CD4-positive, CD25-positive, alpha-beta regulatory T cell (primary cell): ENCODE data around the gene JPH2. TPM values are rescaled to one million over a fixed set of nuclear protein-coding genes. Genes with fewer than 3 reads are reported as not detected.

ENCODE experiments used
- ATAC-seq, 2 donors: fragments of 150-1000 bp; cut with Tn5 transposase; one replicate each; pipeline ENCODE4 v1.10.0; 2021; ENCODE audit warnings: low read depth in 2 of 2, moderate number of reproducible peaks in 2 of 2, moderate library complexity in 1 of 2
- DNase-seq, 3 donors: peaks; one replicate each; pipeline versions ENCODE4 v3.0.0 to v3.0.0-alpha.2; 2012 to 2022; ENCODE audit warnings: mixed read lengths in 1 of 3
- H3K27ac ChIP-seq: one replicate; pipeline ENCODE4 v1.7.0; 2013; ENCODE audit warnings: mild to moderate bottlenecking, low read length; ENCODE audit not compliant: insufficient read depth, poor library complexity, severe bottlenecking
- H3K27me3 ChIP-seq: one replicate; pipeline ENCODE4 v1.7.0; 2013; ENCODE audit warnings: low read length; ENCODE audit not compliant: control insufficient read depth, insufficient read depth
- H3K36me3 ChIP-seq: one replicate; pipeline ENCODE4 v1.7.0; 2013; ENCODE audit warnings: mild to moderate bottlenecking, low read length, moderate library complexity; ENCODE audit not compliant: control insufficient read depth, insufficient read depth
- H3K4me1 ChIP-seq: 2 replicates; pipeline ENCODE4 v1.7.0; 2013; ENCODE audit warnings: mild to moderate bottlenecking, low read length; ENCODE audit not compliant: insufficient read depth, control insufficient read depth, poor library complexity, severe bottlenecking
- H3K4me3 ChIP-seq: one replicate; pipeline ENCODE4 v1.7.0; 2013; ENCODE audit warnings: low read depth, mild to moderate bottlenecking, low read length, moderate library complexity
- H3K9me3 ChIP-seq, 2 experiments: 1 replicate in 1 of 2; 2 replicates in 1 of 2; pipeline ENCODE4 v1.7.0; 2013; ENCODE audit warnings: low read length in 2 of 2, mild to moderate bottlenecking in 1 of 2, moderate library complexity in 1 of 2; ENCODE audit not compliant: control insufficient read depth in 2 of 2
- H3K27ac Mint-ChIP-seq, 3 donors: one replicate each; pipeline ENCODE4 v1.8.0; 2020 to 2022; ENCODE audit warnings: mild to moderate bottlenecking in 3 of 3, mixed read lengths in 3 of 3, moderate library complexity in 2 of 3
- H3K27me3 Mint-ChIP-seq: one replicate; pipeline ENCODE4 v1.8.0; 2022; ENCODE audit warnings: mild to moderate bottlenecking, mixed read lengths
- H3K36me3 Mint-ChIP-seq: one replicate; pipeline ENCODE4 v1.8.0; 2020; ENCODE audit warnings: mixed read lengths
- H3K4me1 Mint-ChIP-seq, 4 donors: one replicate each; pipeline ENCODE4 v1.8.0; 2020 to 2022; ENCODE audit warnings: mixed read lengths in 4 of 4, mild to moderate bottlenecking in 1 of 4
- H3K4me3 Mint-ChIP-seq, 4 donors: one replicate each; pipeline ENCODE4 v1.8.0; 2020 to 2022; ENCODE audit warnings: mild to moderate bottlenecking in 4 of 4, mixed read lengths in 4 of 4, moderate library complexity in 3 of 4
- H3K9me3 Mint-ChIP-seq, 7 donors: one replicate each; pipeline ENCODE4 v1.8.0; 2020 to 2022; ENCODE audit warnings: mixed read lengths in 7 of 7, mild to moderate bottlenecking in 3 of 7, moderate library complexity in 2 of 7
- polyA plus RNA-seq, 4 donors: library from polyadenylated mRNA; unstranded; fragments of 300-500 nt; fragmentation: Illumina TruSeq; gene quantifications; one replicate each; pipeline ENCODE4 v1.2.3, GENCODE V29; 2021
- total RNA-seq: library from RNA; stranded (reverse); gene quantifications from one replicate; pipeline ENCODE4 v1.2.3, GENCODE V29; 2022

The JPH2 gene
- total and polyA plus RNA-seq, 5 donors from 2014 or later: not detected

GRCh38 chr20:44210406-44211176 lies 23.6 kb upstream of the JPH2 start, which contains the start of gene OSER1:
Gene OSER1 (minus strand): TSS chr20:44210771. CDS start chr20:44206957, 3,814 bp downstream.
- Histone ChIP-seq H3K4me3 (peak within 1 kb of the TSS; percentile 96), H3K27ac (peak within 1 kb of the TSS; percentile 98), H3K36me3 (peaks cover 10% of the 10 kb centered on the region), H3K9me3 (no peaks in the 10 kb centered on the region), H3K27me3 (no peaks in the 10 kb centered on the region), H3K4me1 (peaks cover 44% of the 10 kb centered on the region)
- peak within 1 kb of the TSS; percentile 88 to 98 (median 94) for H3K4me3 Mint-ChIP-seq
- H3K36me3 Mint-ChIP-seq: peaks cover 11% of the 10 kb centered on the region
- no peaks in the 10 kb centered on the region for H3K9me3 Mint-ChIP-seq
- H3K27ac Mint-ChIP-seq: peak within 1 kb of the TSS; percentile 100
- H3K4me1 Mint-ChIP-seq: peaks cover 35 to 80% (median 57%) of the 10 kb centered on the region in 4 donors
- peak; percentile 88 to 90 for ATAC-seq
- DNase-seq: peak; percentile 97 to 98 (median 98)
- H3K27me3 Mint-ChIP-seq: peaks cover 5% of the 10 kb centered on the region

DNA sequence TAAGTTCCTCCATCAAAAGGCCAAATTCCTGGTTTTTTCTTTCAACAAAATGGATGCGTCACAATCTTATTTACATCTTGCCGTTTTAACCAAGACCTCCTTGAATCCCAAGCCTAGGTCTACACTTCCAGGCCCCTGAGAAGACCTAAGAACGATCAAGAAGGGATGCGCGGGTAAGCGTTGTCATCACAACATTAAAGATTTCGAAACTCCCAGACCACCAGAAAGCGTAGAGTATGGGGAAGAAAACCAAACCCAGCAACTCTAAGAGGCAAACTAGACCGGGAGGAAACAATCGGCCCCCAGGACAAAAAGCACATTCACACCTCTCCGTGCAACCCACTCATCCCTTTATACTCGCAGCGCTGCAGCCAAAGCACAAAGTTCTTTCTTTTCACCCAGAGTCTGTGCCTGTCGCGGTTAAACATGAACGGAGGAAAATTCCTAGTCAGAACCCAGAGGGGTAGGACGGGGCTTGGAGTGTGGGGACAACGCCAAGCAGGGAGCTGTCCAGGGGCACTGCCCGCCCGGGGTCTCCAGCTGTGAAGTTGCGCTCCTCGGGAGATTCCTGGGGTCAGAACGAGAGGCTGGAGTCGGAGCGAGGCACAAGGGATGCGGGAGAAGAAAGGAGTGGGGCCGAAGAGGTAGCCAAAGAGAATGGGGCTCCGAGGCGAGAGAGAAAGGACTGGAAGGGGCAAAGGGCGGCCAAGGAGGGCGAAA lies 22.9 kb upstream of the JPH2 start:
- H3K36me3 ChIP-seq: peaks cover 17% of the 10 kb centered on the region
- no peaks in the 10 kb centered on the region for H3K27me3 ChIP-seq
- no peaks in the 10 kb centered on the region for H3K27me3 Mint-ChIP-seq
- H3K36me3 Mint-ChIP-seq: peaks cover 9% of the 10 kb centered on the region
- H3K27ac Mint-ChIP-seq: peak overlapping the region; percentile 100
- ATAC-seq (no peak), DNase-seq (peak in 1 of 3 donors; percentile 22)
- peak overlapping the region; percentile 88 to 98 (median 94) for H3K4me3 Mint-ChIP-seq
- H3K9me3 Mint-ChIP-seq: no peaks in the 10 kb centered on the region
- peak overlapping the region; percentile 98 for H3K27ac ChIP-seq
- H3K9me3 ChIP-seq: no peaks in the 10 kb centered on the region
- H3K4me3 ChIP-seq: peak overlapping the region; percentile 92
- peaks cover 44% of the 10 kb centered on the region for H3K4me1 ChIP-seq
- H3K4me1 Mint-ChIP-seq: peaks cover 29 to 78% (median 53%) of the 10 kb centered on the region in 4 donors

DNA sequence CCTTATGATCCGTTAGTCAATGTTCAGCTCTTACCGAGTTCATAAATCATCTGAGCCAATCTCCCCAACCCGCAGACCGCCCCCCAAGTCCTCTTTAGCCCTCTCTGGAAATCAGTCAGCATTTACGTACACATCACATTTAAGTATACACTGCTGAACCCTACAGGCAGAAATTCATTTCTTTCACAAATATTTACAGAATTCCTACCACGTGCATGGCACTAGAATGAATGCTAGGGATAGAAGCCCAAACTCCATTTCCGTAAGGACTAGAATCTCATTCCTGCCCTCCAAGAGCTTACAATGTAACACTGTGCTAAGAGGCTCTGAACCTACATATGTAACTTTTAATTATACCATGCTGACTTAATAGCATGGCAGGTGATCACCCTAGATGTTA lies 21.8 kb upstream of the JPH2 start:
- Histone ChIP-seq H3K9me3 (no peaks in the 10 kb centered on the region), H3K27me3 (no peaks in the 10 kb centered on the region), H3K4me1 (peaks cover 44% of the 10 kb centered on the region), H3K4me3 (peak overlapping the region; percentile 92), H3K36me3 (peaks cover 25% of the 10 kb centered on the region), H3K27ac (no peak overlapping the region)
- Mint-ChIP-seq H3K4me3 (peak overlapping the region; percentile 88 to 98 (median 94)), H3K36me3 (peaks cover 14% of the 10 kb centered on the region), H3K27me3 (no peaks in the 10 kb centered on the region), H3K9me3 (no peaks in the 10 kb centered on the region), H3K27ac (peak overlapping the region; percentile 46 to 100 (median 100)), H3K4me1 (peaks cover 29 to 74% (median 51%) of the 10 kb centered on the region in 4 donors)
- no peak for DNase-seq
- no peak for ATAC-seq

GRCh38 chr20:44208165-44208564 lies 21.2 kb upstream of the JPH2 start:
- no peak for ATAC-seq
- no peak for DNase-seq
- Histone ChIP-seq H3K4me3 (peak overlapping the region; percentile 92), H3K9me3 (no peaks in the 10 kb centered on the region), H3K36me3 (peaks cover 28% of the 10 kb centered on the region), H3K27ac (no peak overlapping the region), H3K4me1 (peaks cover 44% of the 10 kb centered on the region), H3K27me3 (no peaks in the 10 kb centered on the region)
- peak overlapping the region; percentile 88 to 98 (median 94) for H3K4me3 Mint-ChIP-seq
- H3K36me3 Mint-ChIP-seq: peaks cover 18% of the 10 kb centered on the region
- no peaks in the 10 kb centered on the region for H3K9me3 Mint-ChIP-seq
- peak overlapping the region in 2 of 3 donors; percentile 18 to 46 for H3K27ac Mint-ChIP-seq
- peaks cover 35 to 77% (median 52%) of the 10 kb centered on the region in 4 donors for H3K4me1 Mint-ChIP-seq
- no peaks in the 10 kb centered on the region for H3K27me3 Mint-ChIP-seq

DNA sequence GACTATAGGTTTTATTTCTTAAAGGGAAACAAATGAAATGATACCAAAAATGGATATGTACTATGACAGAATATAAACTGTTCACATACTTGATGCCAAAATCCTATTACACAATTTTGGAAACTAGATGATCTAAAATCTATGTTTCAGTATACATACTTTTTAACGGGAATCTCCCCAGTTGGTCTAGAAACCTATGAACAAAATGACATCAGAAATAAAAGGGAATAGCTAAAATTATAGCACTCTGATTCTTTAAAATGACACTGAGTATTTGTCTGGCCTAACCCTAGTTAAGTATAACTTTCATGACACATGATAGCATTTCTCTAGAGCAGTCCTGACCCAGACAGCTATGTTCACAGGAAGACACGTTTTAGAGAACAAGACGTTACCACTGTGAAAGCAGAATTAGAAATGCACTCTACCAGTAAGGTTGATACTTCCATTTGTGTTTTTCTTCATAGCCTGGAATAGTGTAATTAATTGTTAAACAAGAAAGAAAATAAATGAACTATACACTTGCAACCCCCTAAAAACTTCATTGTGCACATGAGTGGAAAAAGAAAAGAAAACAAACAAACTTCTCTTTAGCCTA lies 20.2 kb upstream of the JPH2 start:
- peaks cover 40% of the 10 kb centered on the region for H3K4me1 ChIP-seq
- H3K27me3 ChIP-seq: no peaks in the 10 kb centered on the region
- ATAC-seq: no peak
- peaks cover 37% of the 10 kb centered on the region for H3K36me3 ChIP-seq
- no peaks in the 10 kb centered on the region for H3K9me3 Mint-ChIP-seq
- H3K36me3 Mint-ChIP-seq: peaks cover 23% of the 10 kb centered on the region
- no peaks in the 10 kb centered on the region for H3K9me3 ChIP-seq
- DNase-seq: no peak
- peaks cover 41 to 73% (median 53%) of the 10 kb centered on the region in 4 donors for H3K4me1 Mint-ChIP-seq
- H3K27ac ChIP-seq: peak overlapping the region; percentile 17
- H3K27me3 Mint-ChIP-seq: no peaks in the 10 kb centered on the region
- peak overlapping the region in 2 of 4 donors; percentile 53 to 88 for H3K4me3 Mint-ChIP-seq
- H3K27ac Mint-ChIP-seq: peak overlapping the region in 1 of 3 donors; percentile 24
- H3K4me3 ChIP-seq: no peak overlapping the region

GRCh38 chr20:44206132-44206531 lies 19.1 kb upstream of the JPH2 start:
- H3K36me3 Mint-ChIP-seq: peaks cover 31% of the 10 kb centered on the region
- peak overlapping the region in 2 of 4 donors; percentile 35 to 85 for H3K4me3 Mint-ChIP-seq
- H3K4me1 Mint-ChIP-seq: peaks cover 39 to 71% (median 56%) of the 10 kb centered on the region in 4 donors

DNA sequence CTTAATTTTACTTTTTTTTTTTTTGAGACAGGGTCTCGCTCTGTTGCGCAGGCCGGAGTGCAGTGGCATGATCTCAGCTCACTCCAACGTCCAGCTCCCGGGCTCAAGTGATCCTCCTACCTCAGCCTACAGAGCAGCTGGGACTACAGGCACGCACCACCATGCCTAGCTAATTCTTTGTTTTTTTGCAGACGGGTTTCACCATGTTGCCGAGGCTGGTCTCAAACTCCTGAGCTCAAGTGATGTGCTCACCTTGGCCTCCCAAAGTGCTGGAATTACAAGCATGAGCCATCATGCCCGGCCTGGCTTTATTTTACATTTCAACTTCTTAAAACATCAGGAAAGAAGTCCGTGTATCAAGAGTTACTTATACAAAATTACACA lies 17.8 kb upstream of the JPH2 start:
- H3K36me3 ChIP-seq: peaks cover 60% of the 10 kb centered on the region
- no peak overlapping the region for H3K4me3 Mint-ChIP-seq
- peaks cover 39% of the 10 kb centered on the region for H3K36me3 Mint-ChIP-seq

More at GRCh38 chr20:44206132-44206531, 19.1 kb upstream of the JPH2 start:
- H3K27ac Mint-ChIP-seq: no peak overlapping the region
- peaks cover 29% of the 10 kb centered on the region for H3K4me1 ChIP-seq
- no peak for DNase-seq
- no peaks in the 10 kb centered on the region for H3K27me3 ChIP-seq
- peaks cover 47% of the 10 kb centered on the region for H3K36me3 ChIP-seq
- no peaks in the 10 kb centered on the region for H3K9me3 Mint-ChIP-seq
- no peaks in the 10 kb centered on the region for H3K9me3 ChIP-seq
- H3K27ac ChIP-seq: no peak overlapping the region
- H3K4me3 ChIP-seq: no peak overlapping the region
- no peaks in the 10 kb centered on the region for H3K27me3 Mint-ChIP-seq
- ATAC-seq: no peak

More for the DNA sequence above, 17.8 kb upstream of the JPH2 start:
- Mint-ChIP-seq H3K9me3 (no peaks in the 10 kb centered on the region), H3K4me1 (peaks cover 46 to 74% (median 55%) of the 10 kb centered on the region in 4 donors), H3K27ac (no peak overlapping the region), H3K27me3 (no peaks in the 10 kb centered on the region)
- ATAC-seq (no peak), DNase-seq (no peak)
- peaks cover 24% of the 10 kb centered on the region for H3K4me1 ChIP-seq
- no peaks in the 10 kb centered on the region for H3K9me3 ChIP-seq
- no peak overlapping the region for H3K27ac ChIP-seq
- H3K27me3 ChIP-seq: no peaks in the 10 kb centered on the region
- H3K4me3 ChIP-seq: no peak overlapping the region
